ENCODE data around the gene ST8SIA1. TPM values are rescaled to one million over a fixed set of nuclear protein-coding genes. Genes with fewer than 3 reads are reported as not detected.
A peak's percentile ranks its signal among the peaks of the same experiment; 100 is the strongest.
"Not testable (repeated sequence)": the region's sequence is repeated elsewhere in the genome, so short reads cannot be mapped to it uniquely, and the experiment has no call there.

Gene ST8SIA1
- total RNA-seq = 3.6 and 3.7 TPM in 2 replicates
- long read RNA-seq, full-length matches to known transcripts = 2 of 5 reads
- long read RNA-seq, partial matches to known transcripts = 0 of 5 reads
- long read RNA-seq, other reads (novel, unspliced or antisense) = 3 of 5 reads

- H3K9me3 Mint-ChIP-seq (ENCODE audit: unreplicated experiment) = no peaks in the 10 kb centered on the region
- H3K27ac Mint-ChIP-seq (ENCODE audit: unreplicated experiment) = peak within 1 kb of the TSS; percentile 75
- TF ChIP-seq, protein P1, sequence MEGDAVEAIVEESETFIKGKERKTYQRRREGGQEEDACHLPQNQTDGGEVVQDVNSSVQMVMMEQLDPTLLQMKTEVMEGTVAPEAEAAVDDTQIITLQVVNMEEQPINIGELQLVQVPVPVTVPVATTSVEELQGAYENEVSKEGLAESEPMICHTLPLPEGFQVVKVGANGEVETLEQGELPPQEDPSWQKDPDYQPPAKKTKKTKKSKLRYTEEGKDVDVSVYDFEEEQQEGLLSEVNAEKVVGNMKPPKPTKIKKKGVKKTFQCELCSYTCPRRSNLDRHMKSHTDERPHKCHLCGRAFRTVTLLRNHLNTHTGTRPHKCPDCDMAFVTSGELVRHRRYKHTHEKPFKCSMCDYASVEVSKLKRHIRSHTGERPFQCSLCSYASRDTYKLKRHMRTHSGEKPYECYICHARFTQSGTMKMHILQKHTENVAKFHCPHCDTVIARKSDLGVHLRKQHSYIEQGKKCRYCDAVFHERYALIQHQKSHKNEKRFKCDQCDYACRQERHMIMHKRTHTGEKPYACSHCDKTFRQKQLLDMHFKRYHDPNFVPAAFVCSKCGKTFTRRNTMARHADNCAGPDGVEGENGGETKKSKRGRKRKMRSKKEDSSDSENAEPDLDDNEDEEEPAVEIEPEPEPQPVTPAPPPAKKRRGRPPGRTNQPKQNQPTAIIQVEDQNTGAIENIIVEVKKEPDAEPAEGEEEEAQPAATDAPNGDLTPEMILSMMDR (IDR thresholded peaks at IDR 0.05) = no peak
- H3K27me3 Mint-ChIP-seq (ENCODE audit: unreplicated experiment) = peaks cover 50% of the 10 kb centered on the region
- no peak for DNase-seq (ENCODE audit: extremely low spot score, unreplicated experiment)
- H3K4me3 Mint-ChIP-seq (ENCODE audit: unreplicated experiment) = peak within 1 kb of the TSS; percentile 92
- no peaks in the 10 kb centered on the region for H3K36me3 Mint-ChIP-seq (ENCODE audit: unreplicated experiment)
- peaks cover 26% of the 10 kb centered on the region for H3K4me1 Mint-ChIP-seq (ENCODE audit: unreplicated experiment)
These were observed at the start of gene ST8SIA1 for GRCh38 chr12:22334410-22335100. ST8SIA1 (minus strand) TSS chr12:22334707; CDS start chr12:22334232, 475 bp downstream.

DNA sequence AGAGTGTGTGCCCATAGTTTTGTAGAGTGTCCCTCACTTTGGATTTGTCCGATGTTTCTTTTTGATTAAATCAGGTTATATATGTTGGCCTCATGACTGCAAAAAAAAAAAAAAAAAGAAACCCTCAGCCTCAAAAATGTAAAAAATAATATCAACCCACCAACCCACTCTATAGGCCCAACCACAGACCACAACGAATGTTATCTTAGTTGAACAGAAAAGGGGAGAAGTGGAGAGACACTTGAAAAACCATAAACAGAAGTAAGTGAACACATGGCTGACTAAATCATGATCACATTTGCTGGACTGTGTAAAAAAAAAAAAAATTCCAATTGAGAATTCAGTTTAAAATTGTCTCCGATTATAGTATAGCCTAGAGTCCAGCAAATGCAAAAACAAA is 45.5 kb upstream of the ST8SIA1 start:
- Mint-ChIP-seq H3K27ac (ENCODE audit: unreplicated experiment) (no peak overlapping the region), H3K4me3 (ENCODE audit: unreplicated experiment) (no peak overlapping the region), H3K4me1 (ENCODE audit: unreplicated experiment) (peaks cover 15% of the 10 kb centered on the region), H3K36me3 (ENCODE audit: unreplicated experiment) (no peaks in the 10 kb centered on the region), H3K9me3 (ENCODE audit: unreplicated experiment) (no peaks in the 10 kb centered on the region), H3K27me3 (ENCODE audit: unreplicated experiment) (peaks cover 24% of the 10 kb centered on the region)
- DNase-seq (ENCODE audit: extremely low spot score, unreplicated experiment) = no peak
- TF ChIP-seq, protein P1 (IDR thresholded peaks at IDR 0.05) = no peak

DNA sequence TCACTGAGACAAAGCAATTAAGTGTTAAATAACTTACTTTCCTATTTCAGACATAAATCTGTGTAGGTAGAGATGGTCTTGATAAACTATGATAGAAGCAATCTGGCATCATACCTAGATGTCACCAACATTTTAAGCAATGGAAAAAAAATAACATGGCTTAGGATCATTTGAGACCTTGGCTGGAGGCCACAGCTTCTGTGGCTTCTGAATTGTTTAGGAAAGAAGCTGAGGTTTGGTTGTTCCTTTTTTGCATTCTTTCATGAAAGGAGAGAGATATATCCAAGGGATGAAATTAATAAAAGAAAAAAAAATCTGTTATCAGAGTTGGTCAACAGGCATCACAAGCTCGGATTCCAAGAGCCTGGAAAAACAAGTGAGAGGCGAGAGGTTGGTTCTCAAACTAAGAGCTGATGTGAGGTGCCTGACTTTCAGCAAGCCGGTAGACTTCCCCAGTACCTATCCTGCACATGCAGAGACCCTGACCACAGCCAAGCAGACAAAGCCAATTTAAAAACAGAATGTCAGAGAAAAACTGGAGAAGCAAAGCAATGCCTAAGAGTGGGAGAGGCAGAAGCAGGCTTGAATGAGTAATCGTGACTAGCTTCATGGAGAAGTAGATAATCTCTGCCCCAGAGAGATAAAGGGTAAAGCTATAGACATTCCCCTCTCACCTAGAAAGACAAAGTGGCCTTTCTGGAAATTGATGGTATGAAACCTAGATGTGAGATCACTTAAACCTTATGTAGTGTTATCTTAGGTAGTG is 43.4 kb upstream of the ST8SIA1 start:
- Mint-ChIP-seq H3K27ac (ENCODE audit: unreplicated experiment) (peak overlapping the region; percentile 41), H3K9me3 (ENCODE audit: unreplicated experiment) (no peaks in the 10 kb centered on the region), H3K27me3 (ENCODE audit: unreplicated experiment) (peaks cover 32% of the 10 kb centered on the region), H3K4me3 (ENCODE audit: unreplicated experiment) (no peak overlapping the region), H3K36me3 (ENCODE audit: unreplicated experiment) (no peaks in the 10 kb centered on the region), H3K4me1 (ENCODE audit: unreplicated experiment) (peaks cover 15% of the 10 kb centered on the region)
- no peak for DNase-seq (ENCODE audit: extremely low spot score, unreplicated experiment)
- TF ChIP-seq, protein P1 (IDR thresholded peaks at IDR 0.05) = no peak

DNA sequence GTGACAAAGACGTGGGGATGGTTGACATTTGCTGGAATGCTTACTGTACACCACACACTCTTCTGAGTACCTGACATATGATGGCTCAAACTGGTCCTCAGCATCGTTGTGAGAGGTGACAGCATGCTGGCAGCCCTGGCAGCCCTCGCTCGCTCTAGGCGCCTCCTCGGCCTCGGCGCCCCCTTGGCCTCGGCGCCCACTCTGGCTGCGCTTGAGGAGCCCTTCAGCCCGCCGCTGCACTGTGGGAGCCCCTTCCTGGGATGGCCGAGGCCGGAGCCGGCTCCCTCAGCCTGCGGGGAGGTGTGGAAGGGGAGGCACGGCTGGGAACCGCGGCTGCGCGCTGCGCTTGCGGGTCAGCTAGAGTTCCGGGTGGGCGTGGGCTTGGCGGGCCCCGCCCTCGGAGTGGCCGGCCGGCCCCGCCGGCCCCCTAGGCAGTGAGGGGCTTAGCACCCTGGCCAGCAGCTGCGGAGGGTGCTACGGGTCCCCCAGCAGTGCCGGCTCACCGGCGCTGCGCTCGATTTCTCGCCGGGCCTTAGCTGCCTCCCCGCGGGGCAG is 42.2 kb upstream of the ST8SIA1 start:
- not testable (repeated sequence) for H3K27ac Mint-ChIP-seq (ENCODE audit: unreplicated experiment); DNase-seq (ENCODE audit: extremely low spot score, unreplicated experiment)

DNA sequence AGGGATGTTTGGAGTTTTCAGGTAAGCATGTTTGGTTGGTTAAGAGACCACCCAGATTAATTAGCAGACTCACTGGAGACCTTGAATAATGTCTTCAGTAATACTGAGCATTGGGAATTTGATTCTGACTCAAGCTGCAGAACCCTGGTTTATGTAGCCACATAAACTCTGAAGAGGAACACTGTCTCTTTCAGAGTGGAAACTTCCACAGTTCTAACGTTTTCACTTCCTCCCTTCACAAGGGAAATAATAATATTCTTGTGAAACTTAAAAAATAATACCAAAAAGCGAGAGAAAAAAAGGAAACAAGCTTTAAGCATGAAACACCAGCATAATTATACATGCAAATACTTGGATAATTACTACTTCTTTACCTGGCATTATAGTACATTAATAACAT is 40.0 kb upstream of the ST8SIA1 start:
- H3K36me3 Mint-ChIP-seq (ENCODE audit: unreplicated experiment) = no peaks in the 10 kb centered on the region
- H3K4me1 Mint-ChIP-seq (ENCODE audit: unreplicated experiment) = peaks cover 15% of the 10 kb centered on the region
- H3K27ac Mint-ChIP-seq (ENCODE audit: unreplicated experiment) = no peak overlapping the region
- DNase-seq (ENCODE audit: extremely low spot score, unreplicated experiment) = no peak
- H3K9me3 Mint-ChIP-seq (ENCODE audit: unreplicated experiment) = peaks cover 3% of the 10 kb centered on the region
- H3K27me3 Mint-ChIP-seq (ENCODE audit: unreplicated experiment) = peaks cover 35% of the 10 kb centered on the region
- TF ChIP-seq, protein P1 (IDR thresholded peaks at IDR 0.05) = no peak
- no peak overlapping the region for H3K4me3 Mint-ChIP-seq (ENCODE audit: unreplicated experiment)

More for the DNA sequence above, 42.2 kb upstream of the ST8SIA1 start:
- H3K4me3 Mint-ChIP-seq (ENCODE audit: unreplicated experiment); H3K9me3 Mint-ChIP-seq (ENCODE audit: unreplicated experiment); H3K36me3 Mint-ChIP-seq (ENCODE audit: unreplicated experiment): not testable (repeated sequence)
- H3K27me3 Mint-ChIP-seq (ENCODE audit: unreplicated experiment) = peaks cover 36% of the 10 kb centered on the region
- H3K4me1 Mint-ChIP-seq (ENCODE audit: unreplicated experiment) = peaks cover 15% of the 10 kb centered on the region

Data from osteocyte (in vitro differentiated cells).